GM18870 (cell line): ENCODE measurements around the gene EVA1A.

Source experiments
- ATAC-seq: cut with Tn5 transposase; IDR thresholded peaks from one replicate; pipeline ENCODE4 v1.9.1; 2021; ENCODE audit warnings: moderate library complexity; ENCODE audit not compliant: unreplicated experiment

The EVA1A gene

DNA sequence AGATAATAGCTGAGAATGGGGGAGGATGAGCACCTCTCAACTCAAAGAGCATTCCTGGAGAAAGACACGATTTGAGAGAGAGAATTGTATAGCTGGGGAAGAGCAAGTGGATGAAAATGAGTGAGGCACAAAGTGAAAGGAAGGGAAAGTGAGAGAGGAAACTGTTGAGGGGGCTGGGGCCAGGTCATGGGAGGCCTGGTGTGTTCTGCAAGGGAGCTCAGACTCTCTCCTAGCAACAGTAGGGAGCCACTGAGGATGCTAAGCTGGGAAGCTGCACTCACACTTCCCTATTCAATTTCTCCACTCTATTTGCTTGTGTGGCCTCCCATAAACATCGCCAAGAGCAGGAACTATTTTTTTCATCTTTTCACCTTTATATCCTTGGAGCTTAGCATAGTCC is 14.8 kb downstream of the EVA1A start:
- ATAC-seq = no peak

DNA sequence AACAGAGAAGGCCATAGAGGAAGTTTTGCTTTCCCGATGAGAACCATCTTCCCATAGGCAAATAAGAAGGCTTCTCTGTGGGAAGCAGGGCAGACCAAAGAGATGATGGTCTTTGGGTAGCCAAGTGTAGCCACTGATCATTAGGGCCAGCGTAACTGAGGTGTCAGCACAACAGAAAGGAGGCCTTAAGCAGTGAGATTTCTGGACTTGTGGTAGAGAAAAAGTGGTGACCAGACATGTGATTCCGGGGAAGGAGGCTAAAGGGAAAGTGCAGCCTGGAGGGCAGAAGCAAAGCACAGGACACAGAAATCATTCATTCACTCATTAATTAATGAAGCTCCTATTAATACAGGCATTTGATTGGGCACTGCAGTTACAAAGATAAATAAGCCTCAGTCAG is 15.4 kb downstream of the EVA1A start:
- no peak for ATAC-seq

DNA sequence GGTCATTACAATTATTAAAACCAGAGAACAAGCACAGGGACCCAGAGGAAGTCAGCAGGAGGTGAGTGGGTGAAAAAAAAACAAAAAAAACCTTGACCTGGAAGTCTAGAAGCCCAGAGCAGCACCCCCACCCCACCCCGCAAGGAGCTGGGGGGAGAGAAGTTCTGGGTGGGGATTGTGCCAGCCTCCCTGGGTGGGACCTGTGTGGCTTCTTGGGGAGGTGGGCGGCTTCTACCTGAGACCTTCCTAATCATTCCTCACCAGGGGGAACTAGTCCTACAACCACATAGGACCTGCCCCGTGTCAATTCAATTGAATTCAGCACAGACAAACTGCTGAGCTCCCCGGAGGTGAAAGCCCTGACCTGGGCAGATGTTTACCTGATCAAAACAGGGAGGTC is 17.3 kb downstream of the EVA1A start:
- ATAC-seq = no peak

DNA sequence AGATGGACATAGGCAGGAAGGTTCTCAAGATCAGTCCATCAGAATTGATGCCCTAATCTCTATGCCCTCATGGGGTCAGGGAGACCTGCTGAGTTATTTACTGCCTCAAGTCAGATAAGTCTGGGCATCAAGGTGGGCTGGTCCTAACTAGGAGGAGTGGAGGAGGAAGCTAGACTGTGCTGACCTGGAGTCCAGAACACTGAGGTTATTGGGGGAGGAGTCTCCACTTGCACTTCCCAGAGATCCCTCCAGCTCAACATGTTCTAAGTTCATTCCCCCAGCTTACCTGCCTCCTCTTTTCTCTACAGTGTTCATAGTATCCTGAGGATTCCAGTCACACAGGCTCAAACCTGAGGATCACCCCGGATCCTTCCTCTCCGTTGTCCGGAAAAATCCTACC is 19.3 kb downstream of the EVA1A start:
- ATAC-seq = no peak

DNA sequence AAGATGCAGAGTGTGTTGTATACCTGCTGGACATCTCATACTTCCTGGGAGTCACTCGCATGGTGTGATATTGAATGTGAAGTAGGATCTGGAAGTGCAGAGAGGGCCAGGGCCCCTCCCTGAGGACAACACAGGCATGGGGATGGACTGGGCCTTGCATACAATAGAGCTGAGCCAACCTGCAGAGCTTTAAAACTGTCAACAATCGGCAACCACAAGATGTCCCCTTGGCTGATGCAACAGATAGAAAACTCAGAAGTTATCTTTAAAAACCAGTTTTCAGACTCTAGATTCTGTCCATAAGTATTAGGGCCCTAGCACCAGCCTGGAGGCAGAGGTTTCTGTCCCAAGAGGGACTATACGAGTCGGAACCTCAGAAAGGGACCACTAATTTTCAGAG is 19.7 kb downstream of the EVA1A start:
- ATAC-seq = no peak

DNA sequence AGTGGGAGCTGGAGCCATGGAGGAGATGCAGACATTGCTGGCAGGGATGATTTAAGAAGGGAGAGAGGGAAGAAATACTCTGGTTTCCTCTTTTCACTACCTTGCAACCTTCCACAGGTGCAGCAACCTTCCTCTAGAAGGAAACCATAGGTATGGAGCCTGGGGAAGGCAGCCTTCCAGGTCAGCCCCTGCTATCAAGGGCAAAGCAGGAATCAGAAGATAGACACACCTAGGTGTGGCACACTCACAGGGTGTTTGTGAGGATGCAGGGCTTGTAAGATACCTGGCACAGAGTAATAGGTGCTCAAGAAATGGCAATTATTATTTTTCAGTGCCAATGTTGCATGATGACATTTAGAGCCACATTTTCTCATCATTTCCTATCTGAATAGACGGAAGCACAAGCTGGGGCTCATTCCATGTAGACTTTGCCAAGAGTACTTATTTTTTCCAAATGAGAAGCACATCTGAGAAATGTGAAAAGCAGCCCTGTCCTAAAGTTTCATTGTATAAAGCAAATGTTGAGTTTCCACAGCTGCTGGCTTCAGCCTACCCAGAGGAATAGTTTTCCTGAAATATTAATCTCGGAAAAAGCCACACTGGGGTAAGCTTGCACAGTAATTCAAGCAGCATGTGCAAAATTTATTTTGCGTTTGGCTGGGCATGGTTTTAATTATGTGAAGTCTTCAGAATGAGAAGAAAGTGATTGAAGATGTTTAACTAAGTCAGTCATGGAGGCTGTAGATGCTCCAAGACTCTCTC is 20.6 kb downstream of the EVA1A start:
- ATAC-seq = no peak

DNA sequence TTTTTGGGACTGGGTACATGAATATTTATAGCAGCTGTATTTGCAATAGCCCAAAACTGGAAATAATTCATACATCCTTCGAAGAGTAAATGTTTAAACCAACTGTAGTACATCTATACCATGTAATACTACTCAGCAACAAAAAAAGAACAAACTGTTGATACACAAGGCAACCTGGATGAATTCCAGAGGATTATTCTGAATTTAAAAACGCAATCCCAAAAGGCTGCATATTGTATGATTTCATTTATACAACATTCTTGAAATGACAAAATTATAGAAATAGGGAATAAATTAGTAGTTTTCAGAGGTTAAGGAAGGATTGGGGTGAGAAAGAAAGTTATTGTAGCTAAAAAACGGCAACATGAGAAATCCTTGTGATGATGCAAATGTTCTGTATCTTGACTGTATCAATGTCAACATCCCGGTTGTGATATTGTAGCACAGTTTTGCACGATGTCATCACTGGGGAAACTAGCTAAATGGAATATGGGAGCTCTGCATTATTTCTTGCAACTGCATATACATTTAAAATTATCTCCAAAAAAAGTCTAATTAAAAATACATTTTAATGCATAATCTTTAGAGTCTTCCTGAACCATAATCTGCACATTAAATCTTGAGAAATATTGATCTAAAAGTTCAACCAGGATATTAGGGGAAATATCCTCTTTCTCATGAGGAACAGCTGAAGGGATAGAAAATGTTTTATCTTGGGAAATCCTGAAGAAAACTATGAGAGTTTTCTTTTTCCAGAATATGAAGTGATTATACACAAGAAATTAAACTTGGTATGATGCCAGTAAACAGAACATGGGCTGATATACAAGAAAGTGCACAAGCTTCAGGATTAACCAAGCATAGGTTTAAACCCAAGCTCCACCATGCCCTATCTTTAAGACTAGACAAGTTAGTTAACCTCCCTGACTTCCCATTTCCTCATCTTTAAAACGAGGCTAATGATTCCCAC is 21.9 kb downstream of the EVA1A start:
- ATAC-seq = no peak

DNA sequence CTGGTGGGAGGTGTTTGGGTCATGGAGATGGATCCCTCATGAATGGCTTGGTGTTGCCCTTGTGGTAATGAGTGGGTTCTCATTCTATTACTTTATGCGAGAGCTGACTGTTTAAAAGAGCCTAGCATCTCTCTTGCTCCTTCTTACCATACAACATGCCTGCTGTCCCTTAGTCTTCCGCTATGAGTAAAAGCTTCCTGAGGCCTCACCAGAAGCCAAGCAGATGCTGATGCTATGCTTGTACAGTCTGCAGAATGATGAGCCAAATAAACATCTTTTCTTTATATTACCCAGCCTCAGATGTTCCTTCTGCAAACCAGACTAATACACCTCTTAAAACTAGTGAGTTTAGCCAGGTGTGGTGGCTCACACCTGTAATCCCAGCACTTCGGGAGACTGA is 23.1 kb downstream of the EVA1A start:
- ATAC-seq = no peak

DNA sequence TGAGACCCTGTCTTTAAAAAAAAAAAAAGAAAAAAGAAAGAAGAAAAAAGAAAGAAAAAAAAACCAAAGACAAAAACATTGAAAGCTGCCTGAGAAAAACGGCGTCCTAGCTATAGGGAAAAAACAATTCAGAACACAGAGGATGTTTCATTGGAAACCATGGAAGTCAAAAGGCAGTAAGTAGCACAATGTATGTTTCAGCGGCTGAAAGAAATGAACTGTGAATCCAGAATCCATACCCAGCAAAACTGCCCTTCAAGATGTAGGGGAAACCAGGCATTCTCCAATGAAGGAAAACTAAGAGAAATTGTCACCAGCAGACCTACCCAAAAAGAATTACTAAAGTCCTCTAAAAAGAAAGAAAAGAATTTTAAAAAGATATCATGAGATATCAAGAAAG is 27.6 kb downstream of the EVA1A start:
- ATAC-seq = no peak

DNA sequence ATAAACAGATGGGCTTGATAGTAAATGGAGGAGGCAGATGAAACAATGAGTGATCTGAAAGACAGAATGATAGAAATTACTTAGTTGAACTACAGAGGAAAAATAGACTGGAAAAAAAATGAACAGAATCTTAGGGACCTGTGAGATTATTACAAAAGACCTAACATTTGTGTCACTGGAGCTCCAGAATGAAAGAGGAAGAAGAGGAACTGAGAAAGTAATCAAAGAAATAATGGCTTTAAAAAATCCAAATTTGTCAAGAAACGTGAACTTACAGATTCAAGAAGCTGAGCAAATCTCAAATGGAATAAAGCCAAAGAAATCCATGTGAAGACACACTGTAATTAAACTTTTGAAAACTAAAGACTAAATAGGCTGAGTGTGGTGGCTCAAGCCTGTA is 28.3 kb downstream of the EVA1A start:
- no peak for ATAC-seq

DNA sequence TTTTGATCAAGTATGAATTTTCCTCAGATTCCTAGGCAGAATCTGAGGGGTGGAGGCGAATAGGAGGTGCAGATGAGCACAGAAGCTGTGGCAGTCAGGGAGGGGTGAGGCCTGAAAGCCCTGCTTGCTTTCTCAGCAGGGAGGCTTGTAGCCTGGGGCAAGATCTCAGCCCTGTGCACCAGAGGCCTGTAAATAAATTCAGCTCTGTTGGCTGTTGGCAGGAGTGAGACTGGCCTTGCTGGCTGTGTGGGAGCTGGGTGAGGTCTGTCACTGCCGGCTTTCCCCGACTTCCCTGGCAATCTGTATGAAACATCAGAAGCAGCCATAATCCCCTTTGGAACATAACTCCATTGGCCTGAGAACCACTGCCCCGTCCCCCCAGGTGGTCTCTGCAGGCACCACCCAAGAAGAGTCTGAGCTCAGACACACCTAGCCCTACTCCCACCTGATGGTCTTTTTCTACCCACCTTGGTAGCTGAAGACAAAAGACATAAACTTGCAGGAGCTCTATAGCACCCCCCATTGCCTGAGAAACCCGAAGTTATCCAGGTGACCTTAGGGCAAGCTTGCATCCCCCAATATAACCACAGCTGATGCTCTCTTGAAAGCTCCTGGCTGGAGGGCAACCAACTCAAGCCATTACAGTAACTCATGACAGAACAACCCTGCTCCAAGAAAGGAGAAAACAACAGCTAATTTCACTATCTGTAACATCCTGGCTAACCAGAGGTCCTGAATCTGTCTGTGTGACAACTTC is 32.3 kb downstream of the EVA1A start:
- no peak for ATAC-seq

DNA sequence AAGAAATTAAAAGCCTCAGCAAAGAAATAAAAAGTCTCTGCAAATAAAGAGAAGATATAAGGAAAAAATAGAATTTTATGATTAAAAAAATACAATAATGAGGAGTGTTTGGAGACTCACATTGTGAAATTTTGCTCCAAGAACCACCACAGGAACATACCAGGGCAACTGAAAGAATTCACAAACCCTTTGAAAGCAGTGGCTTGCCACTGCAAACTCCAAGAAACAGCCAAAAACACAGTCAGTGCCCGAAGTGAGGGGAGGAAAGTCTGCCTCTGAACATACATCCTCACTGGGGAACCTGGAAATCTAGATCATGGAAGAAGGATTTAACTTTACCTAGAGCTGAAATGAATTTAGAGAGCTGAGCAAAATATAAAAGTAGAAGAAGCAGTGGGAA is 33.1 kb downstream of the EVA1A start:
- no peak for ATAC-seq

DNA sequence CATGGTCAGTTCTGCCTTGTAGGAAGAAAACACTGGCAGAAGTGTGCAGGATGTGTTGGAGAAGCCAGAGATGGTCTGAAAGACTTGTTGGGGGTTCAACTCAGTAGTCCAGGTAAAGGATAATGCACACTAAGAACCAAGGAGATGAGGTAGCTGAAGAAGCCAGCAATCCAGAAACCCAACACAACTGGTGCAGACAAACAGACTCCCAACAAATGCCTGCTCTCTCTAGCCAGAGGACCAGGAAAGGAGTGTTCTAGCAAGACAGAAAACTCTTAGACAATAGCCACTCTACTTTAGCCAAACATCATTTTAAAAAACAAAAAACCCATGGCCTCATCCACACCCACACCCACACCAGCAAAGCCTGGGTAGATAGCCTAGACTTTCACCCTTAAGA is 33.9 kb downstream of the EVA1A start:
- ATAC-seq = no peak

DNA sequence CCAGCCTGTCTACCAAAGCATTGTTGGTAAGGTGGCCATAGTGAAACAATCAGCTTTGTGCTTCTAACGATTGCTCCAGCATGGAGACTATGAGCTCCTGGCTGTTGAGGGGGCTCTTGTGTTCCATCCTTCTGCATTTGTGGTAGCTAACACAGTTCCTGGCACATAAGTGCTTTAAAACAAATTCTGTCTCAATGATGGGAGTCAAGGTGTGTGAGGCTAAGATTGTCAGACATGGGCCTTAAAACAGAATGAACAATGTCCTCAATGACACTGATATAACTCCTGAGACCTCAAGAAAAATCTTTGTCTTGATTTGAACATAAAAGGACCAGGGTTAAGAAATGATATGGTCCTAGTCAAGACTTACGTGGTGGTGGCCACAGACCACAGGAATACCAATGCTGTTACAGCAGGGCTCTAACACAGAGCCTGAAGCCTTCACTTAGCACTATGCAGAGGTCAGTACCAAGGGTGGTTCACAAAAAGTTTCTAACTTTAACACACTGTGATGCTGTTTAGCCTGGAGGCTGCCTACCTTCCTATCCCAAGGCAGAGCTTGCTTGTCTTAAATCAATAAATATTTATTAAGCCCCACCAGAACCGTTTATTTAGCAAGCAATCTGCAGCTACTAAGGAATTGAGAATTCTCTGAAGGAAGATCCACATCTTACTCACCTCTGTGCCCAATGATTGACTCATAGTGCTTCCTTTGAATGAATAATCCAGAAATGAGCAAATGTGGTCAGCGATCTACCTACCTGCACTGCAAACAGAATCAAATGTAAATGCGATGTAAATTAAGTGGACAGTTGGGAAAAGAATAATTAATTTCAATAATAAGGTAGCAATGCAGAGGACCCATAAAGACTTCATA is 35.1 kb downstream of the EVA1A start:
- ATAC-seq = no peak

DNA sequence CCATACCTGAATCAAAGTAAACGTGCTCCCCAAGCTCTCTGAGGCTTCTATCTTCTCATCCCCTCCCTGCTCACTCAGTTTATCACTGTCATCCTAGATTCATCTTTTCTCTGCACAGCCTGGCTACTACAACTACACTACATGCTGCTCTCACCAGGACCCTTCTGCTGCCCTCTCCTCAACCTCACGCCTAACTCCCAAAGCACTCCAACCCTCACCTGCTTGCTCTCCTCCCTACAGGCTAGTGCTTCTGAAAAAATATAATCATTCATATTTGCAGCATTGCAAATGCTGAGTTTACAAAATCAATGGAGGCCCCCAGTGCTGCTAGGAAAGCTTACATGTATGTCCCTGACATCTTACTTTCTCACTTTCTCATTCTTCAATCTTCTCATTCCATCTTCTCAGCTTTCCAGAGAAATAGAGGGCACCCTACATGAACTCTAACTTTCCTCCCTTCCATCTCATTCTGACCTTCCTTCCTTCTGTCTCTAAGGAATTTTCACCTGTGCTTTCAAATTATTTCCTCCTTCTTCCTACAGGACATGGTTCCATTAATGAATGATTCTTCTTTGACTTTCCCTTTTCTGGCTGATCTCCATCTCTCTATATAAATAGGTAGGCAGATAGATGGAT is 36.3 kb downstream of the EVA1A start:
- no peak for ATAC-seq

DNA sequence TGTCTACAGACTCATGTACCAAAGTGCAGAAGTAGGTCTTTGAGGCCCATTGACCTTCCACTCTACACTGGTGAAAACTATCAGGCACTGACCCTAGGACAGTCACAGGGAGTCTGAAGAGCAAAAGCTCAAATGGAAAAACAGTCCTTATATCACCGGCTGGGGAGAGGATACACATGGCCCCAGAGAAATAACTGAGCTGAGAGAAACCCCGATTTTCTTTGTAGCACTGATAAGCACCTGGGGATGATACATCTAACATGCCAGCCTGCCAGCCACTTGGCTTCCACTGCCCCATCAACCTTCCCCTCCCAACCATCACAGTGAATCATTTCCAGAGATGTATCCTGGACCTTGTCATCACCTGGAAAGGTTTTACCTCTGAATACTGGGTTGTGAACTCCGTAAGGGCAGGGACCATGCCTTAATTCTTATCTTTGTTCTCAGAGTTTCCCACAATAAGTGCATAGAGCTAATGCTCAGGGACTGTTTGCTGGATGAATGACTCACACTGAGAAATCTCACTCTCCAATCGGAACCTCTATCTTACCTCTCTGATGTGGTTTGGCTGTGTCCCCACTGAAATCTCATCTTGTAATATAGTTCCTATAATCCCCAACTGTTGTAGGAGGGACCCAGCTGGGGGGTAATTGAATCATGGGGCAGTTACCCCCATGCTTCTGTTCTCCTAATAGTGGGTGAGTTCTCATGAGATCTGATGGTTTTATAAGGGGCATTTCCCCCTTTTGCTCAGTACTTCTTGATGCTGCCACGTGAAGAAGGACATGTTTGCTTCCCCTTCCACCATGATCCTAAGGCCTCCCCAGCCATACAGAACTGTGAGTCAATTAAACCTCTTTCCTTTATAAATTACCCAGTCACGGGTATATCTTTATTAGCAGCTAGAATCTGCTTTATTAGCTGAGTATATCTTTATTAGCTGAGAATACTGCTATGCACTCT is 37.1 kb downstream of the EVA1A start:
- peak; percentile 76 for ATAC-seq

DNA sequence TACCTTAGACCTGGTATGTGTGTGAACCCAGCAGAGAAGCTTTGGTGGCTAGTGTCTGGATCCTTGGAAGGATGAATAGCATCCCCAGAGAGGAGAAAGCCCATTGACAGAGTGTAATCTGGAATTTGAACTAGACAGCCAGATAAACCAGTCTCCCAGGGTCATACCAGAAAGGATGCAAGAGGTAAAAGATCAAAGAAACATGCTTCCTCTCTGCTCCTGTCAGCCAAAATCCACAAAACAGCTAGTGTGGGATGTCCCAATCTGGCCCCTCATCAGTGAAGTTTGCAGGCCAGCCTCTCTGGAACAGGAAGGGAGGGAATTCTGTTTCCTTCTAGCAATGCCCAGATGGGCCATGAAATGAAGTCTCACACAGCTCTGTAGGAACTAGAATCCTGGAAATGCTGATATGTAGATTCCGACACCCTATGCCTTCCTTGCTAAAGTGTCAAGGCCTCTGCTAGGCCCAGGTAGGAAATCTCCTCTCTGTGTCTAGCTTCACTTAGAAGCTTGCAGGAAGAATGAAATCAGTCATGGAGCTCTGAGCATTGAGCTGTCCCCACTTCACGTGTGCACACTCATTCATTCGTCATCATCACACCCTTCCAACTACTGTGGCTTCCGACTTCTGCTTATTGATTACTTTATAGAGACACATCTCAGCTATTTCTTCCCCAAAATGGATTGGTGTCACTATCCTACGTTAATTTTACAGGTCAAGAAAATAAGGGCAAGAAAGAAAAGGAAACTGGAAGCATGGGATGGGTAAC is 38.0 kb downstream of the EVA1A start:
- no peak for ATAC-seq

DNA sequence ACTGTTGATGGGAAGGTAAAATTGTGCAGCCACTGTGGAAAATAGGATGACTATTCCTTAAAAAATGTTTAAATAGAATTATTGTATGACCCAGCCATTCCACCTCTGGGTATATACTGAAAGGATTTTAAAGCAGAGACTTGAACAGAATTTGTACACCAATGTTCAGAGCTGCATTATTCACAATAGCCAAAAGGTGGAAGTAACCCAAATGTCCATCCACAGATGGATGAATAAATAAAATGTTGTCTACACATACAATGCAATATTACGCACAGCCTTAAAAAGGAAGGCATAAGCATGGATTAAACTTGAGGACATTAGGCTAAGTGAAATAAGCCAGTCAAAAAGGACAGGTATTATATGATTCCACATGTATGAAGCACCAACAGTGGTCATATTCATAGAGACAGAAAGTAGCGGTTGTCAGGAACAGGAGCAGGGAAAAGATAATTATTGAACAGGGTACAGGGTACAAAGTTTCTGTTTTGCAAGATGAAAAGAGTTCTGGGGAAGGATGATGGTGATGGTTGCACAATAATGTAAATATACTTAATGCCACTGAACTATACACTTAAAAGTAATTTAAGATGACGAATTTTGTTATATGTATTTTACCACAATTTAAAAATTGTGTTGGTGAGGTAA is 39.4 kb downstream of the EVA1A start:
- no peak for ATAC-seq
